ENCODE results near the gene SRCIN1.

Gene SRCIN1

DNA sequence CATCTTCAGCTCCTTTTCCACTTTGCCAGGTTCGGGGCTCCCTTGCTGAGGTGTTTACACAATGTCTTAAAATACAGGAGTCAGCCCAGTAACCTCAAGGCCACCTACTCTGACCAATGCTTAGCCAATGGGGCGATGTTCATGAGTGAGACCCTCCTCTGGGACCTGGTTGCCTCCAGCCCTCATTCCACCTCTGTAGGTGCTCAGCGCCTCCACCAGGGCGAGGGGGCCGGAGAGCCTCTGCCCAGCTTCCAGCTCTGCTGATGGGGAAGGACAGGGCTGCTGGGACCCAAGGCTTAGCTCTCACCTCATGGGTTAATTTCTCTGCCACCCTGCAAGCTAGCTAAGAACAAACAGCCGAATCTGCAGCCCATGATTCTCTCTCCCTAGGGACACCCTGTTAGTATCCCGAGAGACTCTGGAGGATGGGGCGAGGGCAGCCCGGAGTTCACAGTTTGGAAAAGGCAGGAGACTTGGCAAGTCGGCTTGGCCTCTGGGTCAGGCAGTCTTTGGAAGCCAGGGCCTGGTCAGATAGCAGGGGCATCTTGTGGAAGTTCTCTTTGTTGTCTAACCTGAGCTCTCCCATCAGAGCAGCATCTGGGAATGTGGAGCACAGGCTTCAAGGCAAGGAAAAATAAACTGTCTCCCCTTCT is 16.2 kb downstream of the SRCIN1 start:
- no peak for DNase-seq (ENCODE audit: insufficient read length, low spot score)
- FAIRE-seq = no peak
- TF ChIP-seq, protein P1, sequence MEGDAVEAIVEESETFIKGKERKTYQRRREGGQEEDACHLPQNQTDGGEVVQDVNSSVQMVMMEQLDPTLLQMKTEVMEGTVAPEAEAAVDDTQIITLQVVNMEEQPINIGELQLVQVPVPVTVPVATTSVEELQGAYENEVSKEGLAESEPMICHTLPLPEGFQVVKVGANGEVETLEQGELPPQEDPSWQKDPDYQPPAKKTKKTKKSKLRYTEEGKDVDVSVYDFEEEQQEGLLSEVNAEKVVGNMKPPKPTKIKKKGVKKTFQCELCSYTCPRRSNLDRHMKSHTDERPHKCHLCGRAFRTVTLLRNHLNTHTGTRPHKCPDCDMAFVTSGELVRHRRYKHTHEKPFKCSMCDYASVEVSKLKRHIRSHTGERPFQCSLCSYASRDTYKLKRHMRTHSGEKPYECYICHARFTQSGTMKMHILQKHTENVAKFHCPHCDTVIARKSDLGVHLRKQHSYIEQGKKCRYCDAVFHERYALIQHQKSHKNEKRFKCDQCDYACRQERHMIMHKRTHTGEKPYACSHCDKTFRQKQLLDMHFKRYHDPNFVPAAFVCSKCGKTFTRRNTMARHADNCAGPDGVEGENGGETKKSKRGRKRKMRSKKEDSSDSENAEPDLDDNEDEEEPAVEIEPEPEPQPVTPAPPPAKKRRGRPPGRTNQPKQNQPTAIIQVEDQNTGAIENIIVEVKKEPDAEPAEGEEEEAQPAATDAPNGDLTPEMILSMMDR (IDR thresholded peaks at IDR 0.05; ENCODE audit: insufficient read depth, missing control alignments) = no peak

DNA sequence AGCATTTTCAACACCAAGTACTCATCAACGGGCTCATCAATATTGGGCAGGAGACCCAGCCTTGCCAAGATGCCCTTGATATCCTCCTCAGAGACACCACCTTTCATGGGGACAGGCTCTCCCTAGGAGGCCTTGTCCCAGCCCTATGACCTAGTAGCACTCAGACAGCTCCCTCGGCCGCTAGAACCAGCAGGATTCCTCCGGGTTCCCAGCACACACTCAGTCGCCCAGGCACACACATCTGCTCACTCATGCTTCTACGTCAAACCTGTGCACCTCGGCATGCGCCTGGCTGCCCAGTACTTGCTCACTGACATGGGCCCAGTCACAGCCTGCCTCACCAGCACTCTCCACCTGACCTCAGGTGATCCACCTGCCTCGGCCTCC is 17.0 kb downstream of the SRCIN1 start:
- TF ChIP-seq, protein P1 (IDR thresholded peaks at IDR 0.05; ENCODE audit: insufficient read depth, missing control alignments) = no peak
- no peak for DNase-seq (ENCODE audit: insufficient read length, low spot score)
- no peak for FAIRE-seq

DNA sequence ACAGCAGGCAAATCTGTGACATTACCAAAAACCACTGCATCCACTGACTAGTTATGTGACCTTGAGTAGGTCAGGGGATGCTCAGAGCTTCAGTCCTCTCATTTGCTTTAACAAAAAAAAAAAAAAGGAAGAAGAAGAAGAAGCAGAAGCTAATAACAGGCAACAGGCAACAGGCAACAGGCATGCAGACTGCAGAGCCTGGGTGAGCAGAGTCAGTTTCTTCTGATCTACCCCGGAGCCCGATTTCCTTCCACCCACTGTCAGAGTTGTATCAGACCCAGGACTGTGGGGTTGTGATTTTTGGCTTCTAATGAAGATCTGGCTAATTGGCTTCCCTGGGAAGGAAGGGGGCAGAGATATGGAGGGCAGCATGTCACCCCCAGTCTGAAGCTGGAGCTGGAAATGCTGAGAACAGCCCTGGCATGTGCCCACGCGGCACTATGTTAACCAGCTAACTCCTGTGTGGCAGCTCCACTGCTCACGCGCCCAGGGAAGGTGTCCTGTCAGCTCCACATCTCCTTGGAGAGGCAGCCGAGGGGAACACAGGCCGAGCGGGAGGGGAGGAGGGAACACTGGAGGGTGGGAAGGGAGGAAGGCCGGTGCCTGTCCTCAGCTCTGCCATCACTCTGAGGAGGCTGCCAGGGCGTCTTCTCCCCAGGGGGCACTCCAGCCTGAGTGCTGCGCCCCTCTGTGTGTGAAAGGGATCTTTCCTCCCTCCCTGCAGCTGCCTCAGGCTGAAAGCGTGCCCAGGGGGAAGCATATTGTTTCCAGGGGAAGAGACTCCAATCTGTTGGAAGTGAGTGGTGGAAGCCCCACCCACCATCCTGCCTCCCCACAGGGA is 17.6 kb downstream of the SRCIN1 start:
- DNase-seq (ENCODE audit: insufficient read length, low spot score) (no peak), FAIRE-seq (no peak)
- TF ChIP-seq, protein P1 (IDR thresholded peaks at IDR 0.05; ENCODE audit: insufficient read depth, missing control alignments) = no peak

- TF ChIP-seq, protein P1 (IDR thresholded peaks at IDR 0.05; ENCODE audit: insufficient read depth, missing control alignments) = no peak
- FAIRE-seq (no peak), DNase-seq (ENCODE audit: insufficient read length, low spot score) (no peak)
Measured at GRCh38 chr17:38587203-38587602, 18.5 kb downstream of the SRCIN1 start.

- FAIRE-seq = no peak
- TF ChIP-seq, protein P1 (IDR thresholded peaks at IDR 0.05; ENCODE audit: insufficient read depth, missing control alignments) = no peak
- no peak for DNase-seq (ENCODE audit: insufficient read length, low spot score)
Measured at GRCh38 chr17:38586788-38587187, 19.0 kb downstream of the SRCIN1 start.

DNA sequence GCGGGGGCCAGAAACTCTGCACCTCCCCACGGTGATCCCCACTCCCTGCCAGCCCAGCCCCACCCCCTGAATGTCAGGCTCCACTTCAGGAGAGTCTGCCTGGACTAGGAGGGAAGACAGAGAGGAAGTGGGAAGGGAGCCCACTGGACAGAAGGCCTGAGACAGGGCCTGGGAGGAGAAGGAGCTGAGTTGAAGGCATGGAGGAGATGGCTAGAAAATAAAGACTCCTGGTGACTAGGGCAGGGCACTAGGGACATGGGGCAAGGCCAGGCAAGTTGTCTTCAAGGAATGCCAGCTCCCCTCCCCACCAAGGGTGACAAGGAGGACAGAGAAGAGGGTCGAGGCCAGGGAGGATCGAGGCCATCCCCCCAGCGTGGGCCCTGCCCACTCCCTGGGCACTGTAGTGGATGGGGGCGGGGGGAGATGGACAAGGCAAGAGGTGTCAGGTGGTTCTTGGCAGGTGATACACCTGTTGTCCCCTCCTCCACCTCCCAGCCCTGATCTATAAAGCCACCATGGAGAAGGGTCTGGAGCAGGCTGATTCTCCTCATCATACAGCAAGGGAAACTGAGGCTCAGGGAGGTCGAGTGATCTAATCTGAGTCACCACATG is 19.7 kb downstream of the SRCIN1 start:
- DNase-seq (ENCODE audit: insufficient read length, low spot score) (no peak), FAIRE-seq (no peak)
- TF ChIP-seq, protein P1 (IDR thresholded peaks at IDR 0.05; ENCODE audit: insufficient read depth, missing control alignments) = no peak
